ENCODE measurements around the gene KLF15. TPM values are rescaled to one million over a fixed set of nuclear protein-coding genes. Genes with fewer than 3 reads are reported as not detected.

Gene KLF15
- total and polyA plus RNA-seq, 2 experiments from 2014 or later, result 3.5 to 19.8 TPM

GRCh38 chr3:126391631-126392030 lies 34.4 kb upstream of the KLF15 start (continued):
- no peak for TF ChIP-seq REST (IDR thresholded peaks at IDR 0.05; ENCODE audit: unreplicated experiment)

GRCh38 chr3:126390751-126391150 lies 33.5 kb upstream of the KLF15 start:
- H3K27me3 Mint-ChIP-seq (ENCODE audit: insufficient read depth, low read depth, poor library complexity), result peaks cover 34% of the 10 kb centered on the region

GRCh38 chr3:126390201-126390600 lies 33.0 kb upstream of the KLF15 start:
- Histone ChIP-seq H4K20me1 (replicated peaks; ENCODE audit: insufficient read depth) (no peaks in the 10 kb centered on the region; the same call in 1 of the 2 replicates), H3K27me3 (ENCODE audit: insufficient read depth) (peaks cover 32% of the 10 kb centered on the region), H3K27ac (ENCODE audit: low read depth) (no peak overlapping the region), H2AFZ (no peak overlapping the region), H3K4me2 (no peak overlapping the region), H3K9me2 (ENCODE audit: insufficient read depth) (no peaks in the 10 kb centered on the region), H3K4me3 (no peak overlapping the region), H3F3A (replicated peaks; ENCODE audit: low read depth) (no peaks in the 10 kb centered on the region), H3K36me3 (ENCODE audit: insufficient read depth) (no peaks in the 10 kb centered on the region), H3K4me1 (ENCODE audit: insufficient read depth) (peaks cover 2% of the 10 kb centered on the region; the same call in 1 of the 2 replicates), H3K79me2 (replicated peaks; ENCODE audit: insufficient read depth) (no peaks in the 10 kb centered on the region)
- no peak overlapping the region for H3K27ac Mint-ChIP-seq
- peaks cover 14% of the 10 kb centered on the region for H3K4me1 Mint-ChIP-seq
- H3K9me3 Mint-ChIP-seq, result no peaks in the 10 kb centered on the region; the same call in 2 of the 3 replicates
- no peak for ATAC-seq
- no peak for DNase-seq (ENCODE audit: low spot score)
- H3K36me3 Mint-ChIP-seq (ENCODE audit: low read depth), result no peaks in the 10 kb centered on the region
- no peak overlapping the region for H3K4me3 Mint-ChIP-seq
- H3K27me3 Mint-ChIP-seq (ENCODE audit: insufficient read depth, low read depth, poor library complexity), result peaks cover 29% of the 10 kb centered on the region
- TF ChIP-seq, protein P1, sequence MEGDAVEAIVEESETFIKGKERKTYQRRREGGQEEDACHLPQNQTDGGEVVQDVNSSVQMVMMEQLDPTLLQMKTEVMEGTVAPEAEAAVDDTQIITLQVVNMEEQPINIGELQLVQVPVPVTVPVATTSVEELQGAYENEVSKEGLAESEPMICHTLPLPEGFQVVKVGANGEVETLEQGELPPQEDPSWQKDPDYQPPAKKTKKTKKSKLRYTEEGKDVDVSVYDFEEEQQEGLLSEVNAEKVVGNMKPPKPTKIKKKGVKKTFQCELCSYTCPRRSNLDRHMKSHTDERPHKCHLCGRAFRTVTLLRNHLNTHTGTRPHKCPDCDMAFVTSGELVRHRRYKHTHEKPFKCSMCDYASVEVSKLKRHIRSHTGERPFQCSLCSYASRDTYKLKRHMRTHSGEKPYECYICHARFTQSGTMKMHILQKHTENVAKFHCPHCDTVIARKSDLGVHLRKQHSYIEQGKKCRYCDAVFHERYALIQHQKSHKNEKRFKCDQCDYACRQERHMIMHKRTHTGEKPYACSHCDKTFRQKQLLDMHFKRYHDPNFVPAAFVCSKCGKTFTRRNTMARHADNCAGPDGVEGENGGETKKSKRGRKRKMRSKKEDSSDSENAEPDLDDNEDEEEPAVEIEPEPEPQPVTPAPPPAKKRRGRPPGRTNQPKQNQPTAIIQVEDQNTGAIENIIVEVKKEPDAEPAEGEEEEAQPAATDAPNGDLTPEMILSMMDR (conservative IDR thresholded peaks at IDR 0.05; ENCODE audit: low read depth in 2 of 2), result no peak
- no peak for TF ChIP-seq CREB1 (CRISPR knock-in tag; IDR thresholded peaks at IDR 0.05; ENCODE audit: low read depth)
- no peak for TF ChIP-seq POLR2AphosphoS5 (IDR thresholded peaks at IDR 0.05; ENCODE audit: low read depth)
- no peak for TF ChIP-seq STAT1 (IDR thresholded peaks at IDR 0.05; ENCODE audit: unreplicated experiment)
- no peak for TF ChIP-seq JUNB (IDR thresholded peaks at IDR 0.05; ENCODE audit: unreplicated experiment)
- TF ChIP-seq, protein P2, sequence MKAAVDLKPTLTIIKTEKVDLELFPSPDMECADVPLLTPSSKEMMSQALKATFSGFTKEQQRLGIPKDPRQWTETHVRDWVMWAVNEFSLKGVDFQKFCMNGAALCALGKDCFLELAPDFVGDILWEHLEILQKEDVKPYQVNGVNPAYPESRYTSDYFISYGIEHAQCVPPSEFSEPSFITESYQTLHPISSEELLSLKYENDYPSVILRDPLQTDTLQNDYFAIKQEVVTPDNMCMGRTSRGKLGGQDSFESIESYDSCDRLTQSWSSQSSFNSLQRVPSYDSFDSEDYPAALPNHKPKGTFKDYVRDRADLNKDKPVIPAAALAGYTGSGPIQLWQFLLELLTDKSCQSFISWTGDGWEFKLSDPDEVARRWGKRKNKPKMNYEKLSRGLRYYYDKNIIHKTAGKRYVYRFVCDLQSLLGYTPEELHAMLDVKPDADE (IDR thresholded peaks at IDR 0.05), result no peak
- no peak for TF ChIP-seq EZH2 (IDR thresholded peaks at IDR 0.05; ENCODE audit: low read depth, unreplicated experiment)

More at GRCh38 chr3:126390751-126391150, 33.5 kb upstream of the KLF15 start:
- Mint-ChIP-seq H3K9me3 (no peaks in the 10 kb centered on the region; the same call in 2 of the 3 replicates), H3K27ac (no peak overlapping the region), H3K4me3 (no peak overlapping the region), H3K4me1 (peaks cover 16% of the 10 kb centered on the region), H3K36me3 (ENCODE audit: low read depth) (no peaks in the 10 kb centered on the region)
- Histone ChIP-seq H3K79me2 (replicated peaks; ENCODE audit: insufficient read depth) (no peaks in the 10 kb centered on the region), H3K4me2 (no peak overlapping the region), H3K27ac (ENCODE audit: low read depth) (no peak overlapping the region), H3F3A (replicated peaks; ENCODE audit: low read depth) (no peaks in the 10 kb centered on the region), H3K36me3 (ENCODE audit: insufficient read depth) (no peaks in the 10 kb centered on the region), H3K27me3 (ENCODE audit: insufficient read depth) (peaks cover 37% of the 10 kb centered on the region), H4K20me1 (replicated peaks; ENCODE audit: insufficient read depth) (no peaks in the 10 kb centered on the region), H2AFZ (no peak overlapping the region), H3K4me3 (no peak overlapping the region), H3K4me1 (ENCODE audit: insufficient read depth) (peaks cover 4% of the 10 kb centered on the region; the same call in 1 of the 2 replicates), H3K9me2 (ENCODE audit: insufficient read depth) (no peaks in the 10 kb centered on the region)
- TF ChIP-seq NANOG (IDR thresholded peaks at IDR 0.05; ENCODE audit: borderline replicate concordance) (no peak), ZNF331 (CRISPR knock-in tag; IDR thresholded peaks at IDR 0.05; ENCODE audit: low read depth) (no peak), EZH2phosphoT487 (IDR thresholded peaks at IDR 0.05; ENCODE audit: unreplicated experiment) (no peak)
- DNase-seq (ENCODE audit: low spot score) (no peak), ATAC-seq (no peak)
